ENCODE measurements around the gene GABBR1.

GRCh38 chr6:29617782-29618554 lies 15.0 kb downstream of the GABBR1 start:
- no peak for TF ChIP-seq CTCF (IDR thresholded peaks at IDR 0.05)
- no peak for TF ChIP-seq POLR2A (IDR thresholded peaks at IDR 0.05)
